Measurements from ENCODE around the gene SLC27A6. TPM values are rescaled to one million over a fixed set of nuclear protein-coding genes. Genes with fewer than 3 reads are reported as not detected.

SLC27A6 gene
- total RNA-seq, 1 donor from 2014 or later, result not detected

GRCh38 chr5:128974567-128974966 is 9.3 kb downstream of the SLC27A6 start:
- intact Hi-C loops (cut with micrococcal nuclease), result no loop called here
- no peaks in the 10 kb centered on the region for H3K4me1 Mint-ChIP-seq
- TF ChIP-seq CTCF (IDR thresholded peaks at IDR 0.05), result no peak
- H3K9me3 Mint-ChIP-seq, result no peaks in the 10 kb centered on the region
- POLR2A ChIA-PET, result no interaction called here
- H3K27me3 Mint-ChIP-seq, result no peaks in the 10 kb centered on the region
- H3K4me3 Mint-ChIP-seq, result no peak overlapping the region
- no peaks in the 10 kb centered on the region for H3K36me3 Mint-ChIP-seq (ENCODE audit: low read depth)
- ATAC-seq (ENCODE audit: low read depth), result no peak
- no peak overlapping the region for H3K27ac Mint-ChIP-seq
- CTCF ChIA-PET, result no interaction called here
- DNase-seq, result no peak

DNA sequence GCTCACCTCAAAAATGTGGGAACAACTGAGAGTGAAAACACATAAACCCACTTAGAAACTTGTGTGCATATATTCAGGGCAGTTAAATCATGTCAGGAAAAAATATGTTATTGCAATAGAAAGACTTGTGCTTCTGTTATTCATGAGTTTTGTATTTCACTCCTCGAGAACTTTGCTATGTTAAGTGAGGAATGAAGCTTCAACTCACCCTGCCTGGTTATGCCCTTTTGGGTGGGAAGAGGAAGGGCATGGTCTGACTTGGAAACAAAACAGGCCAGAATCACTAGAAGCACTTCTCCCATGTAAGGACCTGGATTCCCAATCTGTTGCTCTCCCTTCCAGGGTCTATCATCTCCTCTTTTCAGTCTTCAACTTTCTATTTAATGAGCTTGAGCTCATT is 14.5 kb downstream of the SLC27A6 start:
- DNase-seq (no peak), ATAC-seq (ENCODE audit: low read depth) (no peak)
- Mint-ChIP-seq H3K4me3 (no peak overlapping the region), H3K27me3 (no peaks in the 10 kb centered on the region), H3K36me3 (ENCODE audit: low read depth) (no peaks in the 10 kb centered on the region), H3K9me3 (no peaks in the 10 kb centered on the region), H3K4me1 (no peaks in the 10 kb centered on the region), H3K27ac (no peak overlapping the region)
- ChIA-PET CTCF (no interaction called here), POLR2A (no interaction called here)
- TF ChIP-seq CTCF (IDR thresholded peaks at IDR 0.05), result no peak
- intact Hi-C loops (cut with micrococcal nuclease), result no loop called here

DNA sequence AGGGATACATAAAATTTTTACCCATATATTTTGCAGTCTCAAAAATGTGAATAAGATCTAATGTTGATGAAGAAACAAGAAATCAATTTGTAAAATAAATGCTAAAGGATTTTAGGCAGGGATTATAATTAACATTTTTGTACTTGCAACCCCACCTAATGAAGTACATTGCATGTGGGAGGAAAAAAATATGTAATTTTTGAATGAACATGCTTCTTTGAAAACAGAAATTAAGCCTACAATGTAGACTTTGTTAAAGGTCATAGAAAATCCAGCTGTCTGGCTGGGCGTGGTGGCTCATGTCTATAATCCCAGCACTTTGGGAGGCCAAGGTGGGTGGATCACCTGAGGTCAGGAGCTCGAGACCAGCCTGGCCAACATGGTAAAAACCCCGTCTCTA is 15.6 kb downstream of the SLC27A6 start:
- no peaks in the 10 kb centered on the region for H3K4me1 Mint-ChIP-seq
- DNase-seq (no peak), ATAC-seq (ENCODE audit: low read depth) (no peak)
- H3K27ac Mint-ChIP-seq, result no peak overlapping the region
- H3K36me3 Mint-ChIP-seq (ENCODE audit: low read depth), result no peaks in the 10 kb centered on the region
- ChIA-PET POLR2A (no interaction called here), CTCF (no interaction called here)
- no peak for TF ChIP-seq CTCF (IDR thresholded peaks at IDR 0.05)
- no peaks in the 10 kb centered on the region for H3K9me3 Mint-ChIP-seq
- intact Hi-C loops (cut with micrococcal nuclease), result no loop called here
- H3K4me3 Mint-ChIP-seq, result no peak overlapping the region
- H3K27me3 Mint-ChIP-seq, result no peaks in the 10 kb centered on the region

GRCh38 chr5:128984480-128984879 is 19.2 kb downstream of the SLC27A6 start:
- intact Hi-C loops (cut with micrococcal nuclease), result no loop called here

GRCh38 chr5:128988476-128988875 is 23.2 kb downstream of the SLC27A6 start:
- Mint-ChIP-seq H3K4me1 (no peaks in the 10 kb centered on the region), H3K27ac (no peak overlapping the region), H3K36me3 (ENCODE audit: low read depth) (no peaks in the 10 kb centered on the region), H3K27me3 (no peaks in the 10 kb centered on the region), H3K9me3 (no peaks in the 10 kb centered on the region), H3K4me3 (no peak overlapping the region)
- TF ChIP-seq CTCF (IDR thresholded peaks at IDR 0.05), result no peak
- ChIA-PET CTCF (no interaction called here), POLR2A (no interaction called here)
- intact Hi-C loops (cut with micrococcal nuclease), result no loop called here
- no peak for ATAC-seq (ENCODE audit: low read depth)
- no peak for DNase-seq

More at GRCh38 chr5:128984480-128984879, 19.2 kb downstream of the SLC27A6 start:
- DNase-seq (no peak), ATAC-seq (ENCODE audit: low read depth) (no peak)
- Mint-ChIP-seq H3K27me3 (no peaks in the 10 kb centered on the region), H3K27ac (no peak overlapping the region), H3K36me3 (ENCODE audit: low read depth) (no peaks in the 10 kb centered on the region), H3K4me1 (no peaks in the 10 kb centered on the region), H3K4me3 (no peak overlapping the region), H3K9me3 (no peaks in the 10 kb centered on the region)
- ChIA-PET CTCF (no interaction called here), POLR2A (no interaction called here)
- no peak for TF ChIP-seq CTCF (IDR thresholded peaks at IDR 0.05)
